Fibroblast of villous mesenchyme (primary cell): Measurements from ENCODE around the gene JTB. TPM values are rescaled to one million over a fixed set of nuclear protein-coding genes. Genes with fewer than 3 reads are reported as not detected.

Source experiments
- DNase-seq: peaks from one replicate; pipeline ENCODE4 v3.0.0-alpha.2; 2010; ENCODE audit warnings: low read depth
- H3K4me3 ChIP-seq: 2 replicates; pipeline ENCODE4 v1.5.1; 2011; ENCODE audit warnings: low read depth, mild to moderate bottlenecking, low read length
- CTCF ChIP-seq: IDR thresholded peaks from 2 replicates; pipeline ENCODE4 v1.5.1; 2012; ENCODE audit warnings: low read depth, mild to moderate bottlenecking, low read length; ENCODE audit not compliant: insufficient read depth
- small RNA-seq: library from RNA; depleted of rRNA; stranded (forward); fragments of <200 nt; gene quantifications from one replicate; pipeline ENCODE3, GENCODE V24; 2012
- total RNA-seq: library from RNA; depleted of rRNA; stranded (reverse); fragments of >200 nt; gene quantifications from 2 replicates; pipeline ENCODE4 v1.2.3, GENCODE V29; 2012

Gene JTB
- total RNA-seq, 1 donor: 135 TPM

GRCh38 chr1:153932156-153933131 lies 45.0 kb downstream of the JTB start:
- TF ChIP-seq CTCF: no peak
- no peak for DNase-seq
- H3K4me3 ChIP-seq: no peak overlapping the region

DNA sequence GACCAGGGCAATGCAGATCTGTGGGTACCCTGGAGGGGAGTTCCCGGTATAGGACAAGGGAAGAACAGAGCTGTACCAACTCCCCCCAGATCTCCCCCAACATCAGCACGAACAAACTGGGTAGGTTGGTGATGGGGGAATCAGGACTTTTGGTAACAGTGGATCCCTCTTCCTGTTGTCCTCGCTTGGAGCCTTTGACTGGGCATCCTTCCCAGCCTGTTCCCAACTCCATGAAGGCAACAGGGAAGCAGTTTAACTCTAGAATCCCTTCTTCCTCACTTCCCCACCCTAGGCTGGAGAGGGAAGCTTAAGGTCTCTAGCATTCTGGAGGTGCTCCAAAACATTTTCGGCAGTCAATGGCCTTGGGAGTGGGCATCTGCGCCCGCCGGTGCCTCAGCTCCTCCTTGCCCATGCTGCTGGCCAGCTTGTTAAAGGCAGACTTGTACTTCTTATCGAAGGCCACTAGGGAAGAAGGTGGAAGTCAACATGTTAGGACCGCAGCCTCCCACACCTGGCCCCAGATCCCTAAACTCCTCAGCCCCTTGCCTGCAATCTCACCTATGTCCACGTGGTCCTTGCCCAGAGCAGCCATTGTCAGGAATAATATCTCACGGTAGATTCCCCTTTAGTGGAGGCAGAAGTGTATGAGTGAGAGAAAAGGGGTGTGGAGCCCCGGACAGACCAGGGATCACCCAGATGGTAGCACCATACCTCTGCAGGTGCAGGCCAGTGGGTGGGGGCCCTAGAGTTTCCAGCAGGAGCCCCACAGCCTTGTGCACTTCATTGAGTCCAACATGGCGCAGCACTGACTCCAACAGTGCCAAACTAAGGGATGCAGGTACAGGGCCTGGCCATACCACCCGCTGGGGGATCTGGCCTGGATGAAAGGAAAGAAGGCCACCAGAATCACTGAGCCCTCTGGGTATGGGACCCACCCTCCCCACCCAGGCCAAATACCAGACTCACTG lies 47.2 kb downstream of the JTB start:
- TF ChIP-seq CTCF: no peak
- no peak overlapping the region for H3K4me3 ChIP-seq
- no peak for DNase-seq

GRCh38 chr1:153929426-153929825 lies 48.0 kb downstream of the JTB start:
- no peak for TF ChIP-seq CTCF
- H3K4me3 ChIP-seq: no peak overlapping the region
- DNase-seq: no peak

- TF ChIP-seq CTCF: no peak
- peak; percentile 39 for DNase-seq
Measured at GRCh38 chr1:153928791-153929341, 48.6 kb downstream of the JTB start.

GRCh38 chr1:153928245-153928644 lies 49.2 kb downstream of the JTB start:
- no peak overlapping the region for H3K4me3 ChIP-seq
- no peak for DNase-seq
- no peak for TF ChIP-seq CTCF

More at GRCh38 chr1:153928791-153929341, 48.6 kb downstream of the JTB start:
- H3K4me3 ChIP-seq: no peak overlapping the region

DNA sequence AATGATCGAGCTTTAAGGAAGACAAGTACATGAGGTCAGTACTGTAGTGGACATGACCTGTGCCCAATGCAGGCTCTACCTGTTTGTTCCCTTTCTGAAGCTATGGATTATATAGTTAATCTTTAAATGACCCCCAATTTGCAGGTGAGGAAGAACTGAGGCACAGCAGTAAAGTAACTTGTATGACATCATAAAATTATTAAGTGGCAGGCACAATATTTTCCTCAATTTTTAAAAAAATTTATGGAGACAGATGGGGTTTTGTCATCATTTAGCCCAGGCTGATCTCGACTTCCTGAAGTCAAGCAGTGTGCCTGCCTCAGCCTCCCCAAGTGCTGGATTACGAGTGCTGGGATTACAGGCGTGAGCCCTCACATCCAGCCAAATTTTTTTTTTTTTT lies 51.1 kb downstream of the JTB start:
- no peak for DNase-seq
- TF ChIP-seq CTCF: no peak
- no peak overlapping the region for H3K4me3 ChIP-seq

Small RNAs within 50 kb of the gene (small RNA-seq; reads per million reads assigned to genes)
- not detected for gene MIR6737

Other genes with a start within 250 kb of the JTB start
- gene INTS3, start 249.6 kb downstream of the JTB start, total RNA-seq: 37.0 and 51.4 TPM in 2 replicates
- gene SLC27A3, start 202.3 kb downstream of the JTB start, total RNA-seq: 6.9 and 14.8 TPM in 2 replicates
- 6.8 and 8.6 TPM in 2 replicates for gene GATAD2B, start 54.7 kb downstream of the JTB start, total RNA-seq
- gene DENND4B, start 31.0 kb downstream of the JTB start, total RNA-seq: 27.6 and 29.0 TPM in 2 replicates
- 4.5 and 6.0 TPM in 2 replicates for gene CRTC2, start 19.1 kb downstream of the JTB start, total RNA-seq
- 127 and 153 TPM in 2 replicates for gene SLC39A1, start 14.1 kb downstream of the JTB start, total RNA-seq
- gene CREB3L4, start 9.8 kb downstream of the JTB start, total RNA-seq: 3.9 TPM in 2 replicates
- 36.7 and 37.7 TPM in 2 replicates for gene RAB13, start 8.7 kb upstream of the JTB start, total RNA-seq
- 1,538 and 2,013 TPM in 2 replicates for gene RPS27, start 13.1 kb upstream of the JTB start, total RNA-seq
- gene NUP210L, start 177.4 kb upstream of the JTB start, total RNA-seq: under 0.01 TPM in 1 of 2 replicates, not detected in the other
- gene TPM3, start 214.4 kb upstream of the JTB start, total RNA-seq: 333 and 503 TPM in 2 replicates
- gene CFAP141, start 228.7 kb upstream of the JTB start, total RNA-seq: not detected in 2 replicates
- gene UBAP2L, start 243.3 kb upstream of the JTB start, total RNA-seq: 79.6 and 126 TPM in 2 replicates